Kidney epithelial cell (primary cell): ENCODE data around the gene CHERP. TPM values are rescaled to one million over a fixed set of nuclear protein-coding genes. Genes with fewer than 3 reads are reported as not detected.
"Not testable (repeated sequence)": the region's sequence is repeated elsewhere in the genome, so short reads cannot be mapped to it uniquely, and the experiment has no call there.

ENCODE experiments used
- DNase-seq: peaks from one replicate; pipeline ENCODE4 v3.0.0-alpha.2; 2010; ENCODE audit warnings: low read depth
- H3K27me3 ChIP-seq: 2 replicates; pipeline ENCODE4 v1.6.0; 2011; ENCODE audit warnings: low read length; ENCODE audit not compliant: control insufficient read depth, insufficient read depth
- H3K36me3 ChIP-seq: 2 replicates; pipeline ENCODE4 v1.5.1; 2011; ENCODE audit warnings: low read length; ENCODE audit not compliant: control insufficient read depth, insufficient read depth
- H3K4me3 ChIP-seq: 2 replicates; pipeline ENCODE4 v1.5.1; 2011; ENCODE audit warnings: low read depth, mild to moderate bottlenecking, control low read depth, low read length
- CTCF ChIP-seq: IDR thresholded peaks from 2 replicates; pipeline ENCODE4 v1.5.1; 2011; ENCODE audit warnings: mild to moderate bottlenecking, moderate library complexity, low read length, control low read depth, inconsistent platforms; ENCODE audit not compliant: insufficient read depth, poor library complexity, severe bottlenecking
- total RNA-seq: library from RNA; depleted of rRNA; stranded (reverse); fragments of >200 nt; gene quantifications from 2 replicates; pipeline ENCODE4 v1.2.3, GENCODE V29; 2015

Gene CHERP
- total RNA-seq, 1 donor from 2014 or later: 10.3 TPM

DNA sequence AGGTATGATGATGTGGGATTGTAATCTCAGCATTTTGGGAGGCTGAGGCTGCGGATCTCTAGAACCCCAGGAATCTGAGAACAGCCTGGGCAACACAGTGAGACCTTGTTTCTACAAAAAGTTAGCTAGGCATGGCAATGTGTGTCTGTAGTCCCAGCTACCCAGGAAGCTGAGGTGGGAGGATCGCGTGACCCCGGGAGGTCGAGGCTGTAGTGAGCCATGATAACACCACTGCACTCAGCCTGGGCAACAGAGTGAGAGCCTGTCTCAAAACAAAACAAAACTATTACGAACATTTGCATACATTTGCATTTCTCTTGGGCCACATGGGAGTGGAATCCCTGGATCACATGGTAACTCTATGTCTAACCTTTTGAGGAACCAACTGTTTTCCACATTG lies 44.4 kb downstream of the CHERP start:
- no peak for TF ChIP-seq CTCF
- H3K27me3 ChIP-seq: no peaks in the 10 kb centered on the region
- no peaks in the 10 kb centered on the region for H3K36me3 ChIP-seq
- no peak for DNase-seq
- no peak overlapping the region for H3K4me3 ChIP-seq

DNA sequence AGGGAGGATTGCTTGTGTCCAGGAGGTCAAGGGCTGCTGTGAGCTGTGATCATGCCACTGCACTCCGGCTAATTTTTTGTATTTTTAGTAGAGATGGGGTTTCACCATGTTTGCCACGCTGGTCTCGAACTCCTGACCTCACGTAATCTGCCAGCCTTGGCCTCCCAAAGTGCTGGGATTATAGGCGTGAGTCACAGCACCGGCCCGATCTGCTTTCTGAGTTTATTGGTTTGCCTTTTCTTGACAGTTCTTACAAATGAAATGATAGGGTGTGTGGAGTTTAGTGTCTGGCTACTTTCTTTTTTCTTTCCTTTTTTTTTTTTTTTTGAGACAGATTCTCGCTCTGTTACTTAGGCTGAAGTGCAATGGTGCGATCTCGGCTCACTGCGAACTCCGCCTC lies 45.2 kb downstream of the CHERP start:
- no peak for TF ChIP-seq CTCF
- Histone ChIP-seq H3K4me3 (peak overlapping the region; percentile 87), H3K36me3 (no peaks in the 10 kb centered on the region), H3K27me3 (no peaks in the 10 kb centered on the region)
- no peak for DNase-seq

DNA sequence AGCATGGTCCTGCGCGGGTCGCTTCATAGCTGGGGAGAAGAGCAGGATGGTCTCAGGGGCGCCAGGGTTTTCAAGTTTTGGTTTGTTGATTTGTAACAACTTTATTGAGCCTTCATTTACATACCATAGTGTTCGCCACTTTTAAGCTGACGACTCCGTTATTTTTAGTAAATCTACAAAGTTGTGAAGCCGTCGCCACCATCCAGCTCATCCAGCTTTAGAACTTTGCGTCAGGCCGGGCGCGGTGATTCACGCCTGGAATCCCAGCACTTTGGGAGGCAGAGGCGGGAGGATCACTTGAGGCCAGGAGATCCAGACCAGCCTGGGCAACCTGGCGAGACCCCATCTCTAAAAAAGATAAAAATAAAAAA lies 45.6 kb downstream of the CHERP start:
- no peak for TF ChIP-seq CTCF
- no peaks in the 10 kb centered on the region for H3K27me3 ChIP-seq
- H3K4me3 ChIP-seq: peak overlapping the region; percentile 87
- H3K36me3 ChIP-seq: no peaks in the 10 kb centered on the region
- no peak for DNase-seq

- Histone ChIP-seq H3K27me3 (no peaks in the 10 kb centered on the region), H3K36me3 (no peaks in the 10 kb centered on the region), H3K4me3 (peak within 1 kb of the TSS; percentile 87)
- DNase-seq: peak; percentile 89
- TF ChIP-seq CTCF: no peak
These were observed 46.1 kb downstream of the CHERP start, which contains the start of the genes C19orf44 and CALR3 for GRCh38 chr19:16495982-16496612. Gene C19orf44 (plus strand): TSS chr19:16496394. CDS start chr19:16500793, 4,399 bp downstream. Gene CALR3 (minus strand): TSS chr19:16496167. CDS start chr19:16496129, 38 bp downstream.

DNA sequence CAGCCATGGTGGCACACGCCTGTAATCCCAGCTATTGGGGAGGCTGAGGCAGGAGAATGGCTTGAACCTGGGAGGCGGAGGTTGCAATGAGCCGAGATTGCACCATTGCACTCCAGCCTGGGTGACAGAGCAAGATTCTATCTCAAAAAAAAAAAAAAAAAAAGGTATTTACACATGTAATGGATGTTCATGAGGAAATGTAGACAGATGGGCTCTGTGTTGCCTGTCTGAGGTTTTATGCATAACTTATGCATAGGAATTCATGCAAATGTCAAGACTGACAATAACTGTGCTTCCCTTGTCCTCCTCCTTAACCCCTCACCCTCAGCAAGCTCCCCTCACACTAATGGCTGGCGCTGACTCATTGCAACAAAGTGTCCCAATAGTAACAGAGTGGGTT lies 55.8 kb downstream of the CHERP start:
- H3K27me3 ChIP-seq, DNase-seq, H3K36me3 ChIP-seq, H3K4me3 ChIP-seq: not testable (repeated sequence)

- Histone ChIP-seq H3K4me3 (no peak overlapping the region), H3K36me3 (no peaks in the 10 kb centered on the region), H3K27me3 (no peaks in the 10 kb centered on the region)
- no peak for TF ChIP-seq CTCF
- DNase-seq: no peak
These were observed 59.5 kb downstream of the CHERP start for GRCh38 chr19:16482745-16483144.
